HepG2 (cell line): ENCODE data around the gene MYO5A. TPM values are rescaled to one million over a fixed set of nuclear protein-coding genes. Genes with fewer than 3 reads are reported as not detected.

Experiments used
- ATAC-seq: fragments of 200-7000 bp; cut with Tn5 transposase; 3 replicates; pipeline ENCODE4 v1.9.1; 2020; ENCODE audit warnings: mild to moderate bottlenecking, moderate library complexity
- BruUV-seq: library from RNA; stranded (reverse); fragments of 400-500 nt; replicated peaks from 2 replicates; lab custom pipeline; 2021; lab: Mats Ljungman, UMichigan
- CTCF ChIA-PET: fragments of 300-600 bp; formaldehyde crosslinking; extraction: SDS; loops from one replicate; lab custom pipeline; 2021; ENCODE audit warnings: low total read pairs, inconsistent platforms, low intra/inter-chr PET ratio; lab: Yijun Ruan, JAX
- POLR2A ChIA-PET: fragments of 350-600 bp; sonication (Branson Sonifier 250); formaldehyde crosslinking; loops from one replicate; lab custom pipeline; 2020; ENCODE audit warnings: antibody characterized with exemption, inconsistent platforms; lab: Yijun Ruan, JAX
- DNase-seq: peaks from one replicate; pipeline ENCODE4 v3.0.0-alpha.2; 2015; ENCODE audit warnings: low spot score
- FAIRE-seq: peaks from 3 replicates; lab custom pipeline; 2011; peaks lifted over from hg19 to GRCh38; lab: Jason Lieb, UNC
- H2AFZ ChIP-seq: one replicate; pipeline ENCODE4 v1.6.1; 2011; ENCODE audit warnings: low read length, inconsistent platforms
- H3K27ac ChIP-seq: fragments of 300-600 bp; 3 replicates; pipeline ENCODE4 v1.8.0; 2011; ENCODE audit warnings: mixed run types, mild to moderate bottlenecking, mixed read lengths, low read length, inconsistent platforms; ENCODE audit not compliant: insufficient read depth; ENCODE audit errors: extremely low read length
- H3K27me3 ChIP-seq, 2 experiments: fragments of 200-600 bp in 1 of 2; 2 replicates in 1 of 2; 3 replicates in 1 of 2; pipeline versions ENCODE4 v1.6.0 to v1.8.0; 2011; ENCODE audit warnings: low read length in 2 of 2, mild to moderate bottlenecking in 2 of 2, moderate library complexity in 2 of 2, inconsistent platforms in 1 of 2; ENCODE audit not compliant: insufficient read depth in 2 of 2, control insufficient read depth in 1 of 2
- H3K36me3 ChIP-seq, 2 experiments: fragments of 200-600 bp in 1 of 2; replicated peaks in 1 of 2; 2 replicates in 1 of 2; 3 replicates in 1 of 2; pipeline versions ENCODE4 v1.5.1 to v1.8.0; 2011; ENCODE audit warnings: low read length in 2 of 2, inconsistent platforms in 1 of 2; ENCODE audit not compliant: insufficient read depth in 2 of 2, control insufficient read depth in 1 of 2
- H3K4me1 ChIP-seq: 2 replicates; pipeline ENCODE4 v1.5.1; 2012; ENCODE audit warnings: low read length, inconsistent platforms; ENCODE audit not compliant: insufficient read depth
- H3K4me2 ChIP-seq: 2 replicates; pipeline ENCODE4 v1.6.0; 2011; ENCODE audit warnings: low read depth, low read length, inconsistent platforms
- H3K4me3 ChIP-seq, 3 experiments: fragments of 200-600 bp in 1 of 3; sonication (generic), shearing (Covaris generic) in 1 of 3; replicated peaks in 1 of 3; 2 replicates each; pipeline ENCODE4 v1.5.1; 2011 to 2016; ENCODE audit warnings: low read length in 3 of 3, inconsistent platforms in 2 of 3, low read depth in 2 of 3, mild to moderate bottlenecking in 2 of 3, control low read depth in 1 of 3, mixed read lengths in 1 of 3; ENCODE audit not compliant: insufficient read depth in 1 of 3
- H3K79me2 ChIP-seq: one replicate; pipeline ENCODE4 v1.6.1; 2011; ENCODE audit warnings: low read length, inconsistent platforms; ENCODE audit not compliant: insufficient read depth
- H3K9ac ChIP-seq: 2 replicates; pipeline ENCODE4 v1.6.0; 2011; ENCODE audit warnings: mild to moderate bottlenecking, low read depth, low read length, inconsistent platforms; ENCODE audit not compliant: insufficient read depth
- H3K9me3 ChIP-seq: 2 replicates; pipeline ENCODE4 v1.5.1; 2012; ENCODE audit warnings: mild to moderate bottlenecking, low read length
- H4K20me1 ChIP-seq: 2 replicates; pipeline ENCODE4 v1.6.0; 2011; ENCODE audit warnings: inconsistent platforms, mild to moderate bottlenecking, low read length, moderate library complexity; ENCODE audit not compliant: insufficient read depth
- ELF4 ChIP-seq: sonication (generic); formaldehyde crosslinking; IDR thresholded peaks from 2 replicates; pipeline ENCODE4 v1.5.0; 2020; ENCODE audit warnings: missing genetic modification reagents, mild to moderate bottlenecking, moderate library complexity, borderline replicate concordance
- FOSL2 ChIP-seq: sonication (generic); formaldehyde crosslinking; IDR thresholded peaks from 2 replicates; pipeline ENCODE4 v1.4.0; 2020; ENCODE audit warnings: missing genetic modification reagents
- FOXO1 ChIP-seq: sonication (generic); formaldehyde crosslinking; IDR thresholded peaks from 2 replicates; pipeline ENCODE4 v1.4.0; 2020; ENCODE audit warnings: missing genetic modification reagents
- MXD4 ChIP-seq: IDR thresholded peaks from 2 replicates; pipeline ENCODE4 v1.6.1; 2016; ENCODE audit warnings: mild to moderate bottlenecking, missing biosample characterization, missing genetic modification reagents
- RXRA ChIP-seq: sonication (generic); formaldehyde crosslinking; IDR thresholded peaks from 2 replicates; pipeline ENCODE4 v1.5.1; 2020; ENCODE audit warnings: missing genetic modification reagents
- YEATS4 ChIP-seq: sonication (generic); formaldehyde crosslinking; IDR thresholded peaks from 2 replicates; pipeline ENCODE4 v1.4.0; 2020; ENCODE audit warnings: missing genetic modification reagents, borderline replicate concordance
- ZBTB38 ChIP-seq: sonication (generic); formaldehyde crosslinking; IDR thresholded peaks from 2 replicates; pipeline ENCODE4 v1.5.1; 2020; ENCODE audit warnings: mild to moderate bottlenecking, missing genetic modification reagents
- ZNF431 ChIP-seq: sonication (generic); formaldehyde crosslinking; IDR thresholded peaks from 2 replicates; pipeline ENCODE4 v1.9.0; 2022; ENCODE audit warnings: missing genetic modification reagents, low read depth, mild to moderate bottlenecking, borderline replicate concordance
- WGBS: methylation state at CpG from one replicate; pipeline ENCODE4 v1.1.6; 2017; ENCODE audit warnings: low lambda C conversion rate; 5-methylcytosine and 5-hydroxymethylcytosine counted together
- in situ Hi-C: cut with HindIII; loops from 2 replicates; pipeline ENCODE4 v1.10.0; 2017; ENCODE audit warnings: low pct_unique_long_range_greater_than_20kb; ENCODE audit not compliant: extremely low pct_ligation_motif_present
- intact Hi-C: fragments of 100-400 bp; cut with micrococcal nuclease; formaldehyde crosslinking; loops from one replicate; pipeline ENCODE4 v1.10.0; 2022; ENCODE audit not compliant: unreplicated experiment
- polyA plus RNA-seq, 8 experiments: library from polyadenylated mRNA; depleted of rRNA in 3 of 8; stranded (reverse) in 7 of 8; unstranded in 1 of 8; fragments of >200 nt; fragmentation: Illumina TruSeq in 4 of 8; extraction: Trizol in 4 of 8; gene quantifications; 2 replicates each; pipeline versions ENCODE4 v1.2.1 to v1.2.3, GENCODE V29; 2011 to 2016; ENCODE audit warnings: low read depth in 4 of 8, missing spikeins in 1 of 8, mixed read lengths in 1 of 8; ENCODE audit not compliant: insufficient read depth in 1 of 8
- total RNA-seq, 5 experiments: library from RNA; depleted of rRNA; stranded (reverse); fragments of >200 nt; fragmentation: Illumina TruSeq; extraction: Trizol; gene quantifications; 2 replicates each; pipeline ENCODE4 v1.2.3, GENCODE V29; 2016; ENCODE audit warnings: low read depth in 1 of 5
- TF ChIP-seq, protein P1 (sequence below): sonication (generic); formaldehyde crosslinking; IDR thresholded peaks from 2 replicates; pipeline ENCODE4 v1.8.0; 2022; ENCODE audit warnings: missing genetic modification reagents, mild to moderate bottlenecking, borderline replicate concordance
- TF ChIP-seq, protein P2 (sequence below): IDR thresholded peaks from 2 replicates; pipeline ENCODE4 v1.6.1; 2016; ENCODE audit warnings: low read depth, missing genetic modification reagents, missing compliant biosample characterization
- TF ChIP-seq, protein P3 (sequence below): sonication (generic); formaldehyde crosslinking; IDR thresholded peaks from 2 replicates; pipeline ENCODE4 v1.5.0; 2020; ENCODE audit warnings: missing genetic modification reagents

Gene MYO5A
- total and polyA plus RNA-seq, 2 of the 13 experiments (the other 11 are each of a cell fraction or from before 2014, with no cell fraction given): 2.8 to 4.8 TPM

DNA sequence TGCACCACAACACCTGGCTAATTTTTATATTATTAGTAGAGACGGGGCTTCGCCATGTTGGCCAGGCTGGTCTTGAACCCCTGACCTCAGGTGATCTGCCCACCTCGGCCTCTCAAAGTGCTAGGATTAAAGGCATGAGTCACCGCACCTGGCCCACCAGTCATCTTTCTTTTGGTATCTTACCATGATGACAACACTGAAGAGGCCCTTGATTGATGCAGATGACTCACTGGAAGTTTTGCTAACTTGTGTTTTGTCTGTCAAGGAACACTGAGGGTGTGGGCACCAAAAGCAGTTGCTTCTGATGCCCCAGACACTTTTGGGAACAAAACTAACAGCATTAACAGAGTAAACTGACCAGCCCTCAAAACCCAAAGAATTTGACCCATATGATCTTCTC lies 88.3 kb downstream of the MYO5A start:
- no peaks in the 10 kb centered on the region for H4K20me1 ChIP-seq
- 42% methylated on average over 4 of the region's 4 CpGs for WGBS
- H3K9me3 ChIP-seq: no peaks in the 10 kb centered on the region
- no peak overlapping the region for H3K4me2 ChIP-seq
- H3K4me1 ChIP-seq: peaks cover 2% of the 10 kb centered on the region; the same call in 1 of the 2 replicates
- no peak overlapping the region for H3K27ac ChIP-seq
- in situ Hi-C loops: no loop called here
- DNase-seq (peak; percentile 9), ATAC-seq (no peak), FAIRE-seq (no peak)
- intact Hi-C loops: no loop called here
- ChIA-PET POLR2A (no interaction called here), CTCF (no interaction called here)
- no peak overlapping the region for H2AFZ ChIP-seq
- H3K4me3 ChIP-seq: no peak overlapping the region
- peaks cover 0 to 6% of the 10 kb centered on the region in 2 experiments; a peak in 1 of 5 replicates for H3K27me3 ChIP-seq
- no peaks in the 10 kb centered on the region for H3K36me3 ChIP-seq
- BruUV-seq: no TSS peak
- H3K79me2 ChIP-seq: no peaks in the 10 kb centered on the region
- H3K9ac ChIP-seq: no peak overlapping the region
- TF ChIP-seq FOXO1 (CRISPR knock-in tag) (no peak), FOSL2 (CRISPR knock-in tag) (peak; percentile 44; the same call in 1 of the 2 replicates), ELF4 (CRISPR knock-in tag) (no peak)
- TF ChIP-seq, protein P1, sequence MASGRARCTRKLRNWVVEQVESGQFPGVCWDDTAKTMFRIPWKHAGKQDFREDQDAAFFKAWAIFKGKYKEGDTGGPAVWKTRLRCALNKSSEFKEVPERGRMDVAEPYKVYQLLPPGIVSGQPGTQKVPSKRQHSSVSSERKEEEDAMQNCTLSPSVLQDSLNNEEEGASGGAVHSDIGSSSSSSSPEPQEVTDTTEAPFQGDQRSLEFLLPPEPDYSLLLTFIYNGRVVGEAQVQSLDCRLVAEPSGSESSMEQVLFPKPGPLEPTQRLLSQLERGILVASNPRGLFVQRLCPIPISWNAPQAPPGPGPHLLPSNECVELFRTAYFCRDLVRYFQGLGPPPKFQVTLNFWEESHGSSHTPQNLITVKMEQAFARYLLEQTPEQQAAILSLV (CRISPR knock-in tag): no peak
- TF ChIP-seq, all 625 proteins: peak for 1

DNA sequence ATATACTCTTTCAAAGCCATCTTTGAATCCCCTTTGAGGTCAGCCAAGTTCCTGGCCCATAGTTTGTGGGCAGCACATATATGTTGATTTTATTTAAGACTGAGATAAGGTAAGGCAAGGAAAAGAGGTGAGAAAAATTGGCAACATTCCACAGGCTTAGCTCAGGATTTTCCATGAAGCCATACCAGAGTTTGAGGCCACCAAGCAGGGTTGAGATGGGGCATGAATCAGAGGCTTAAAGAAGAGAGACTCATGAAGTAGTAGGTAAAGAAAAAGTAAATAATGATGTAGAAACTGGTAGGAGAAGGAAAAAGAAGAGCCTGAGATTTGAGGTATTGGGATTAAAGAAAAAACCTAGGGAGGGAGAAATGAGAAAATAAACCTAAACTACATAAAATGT lies 89.2 kb downstream of the MYO5A start:
- in situ Hi-C loops: no loop called here
- Histone ChIP-seq H4K20me1 (no peaks in the 10 kb centered on the region), H3K36me3 (no peaks in the 10 kb centered on the region), H3K27me3 (peaks cover 0 to 6% of the 10 kb centered on the region in 2 experiments; a peak in 1 of 5 replicates), H3K9me3 (no peaks in the 10 kb centered on the region), H3K9ac (no peak overlapping the region), H3K4me2 (no peak overlapping the region), H3K27ac (no peak overlapping the region), H3K79me2 (no peaks in the 10 kb centered on the region), H3K4me1 (no peaks in the 10 kb centered on the region), H2AFZ (no peak overlapping the region), H3K4me3 (no peak overlapping the region)
- no TSS peak for BruUV-seq
- ChIA-PET POLR2A (no interaction called here), CTCF (no interaction called here)
- ATAC-seq (no peak), DNase-seq (no peak), FAIRE-seq (no peak)
- intact Hi-C loops: no loop called here
- TF ChIP-seq YEATS4 (no peak), MXD4 (no peak), ZBTB38 (CRISPR knock-in tag) (no peak), RXRA (no peak), ZNF431 (CRISPR knock-in tag) (no peak)
- TF ChIP-seq, protein P2, sequence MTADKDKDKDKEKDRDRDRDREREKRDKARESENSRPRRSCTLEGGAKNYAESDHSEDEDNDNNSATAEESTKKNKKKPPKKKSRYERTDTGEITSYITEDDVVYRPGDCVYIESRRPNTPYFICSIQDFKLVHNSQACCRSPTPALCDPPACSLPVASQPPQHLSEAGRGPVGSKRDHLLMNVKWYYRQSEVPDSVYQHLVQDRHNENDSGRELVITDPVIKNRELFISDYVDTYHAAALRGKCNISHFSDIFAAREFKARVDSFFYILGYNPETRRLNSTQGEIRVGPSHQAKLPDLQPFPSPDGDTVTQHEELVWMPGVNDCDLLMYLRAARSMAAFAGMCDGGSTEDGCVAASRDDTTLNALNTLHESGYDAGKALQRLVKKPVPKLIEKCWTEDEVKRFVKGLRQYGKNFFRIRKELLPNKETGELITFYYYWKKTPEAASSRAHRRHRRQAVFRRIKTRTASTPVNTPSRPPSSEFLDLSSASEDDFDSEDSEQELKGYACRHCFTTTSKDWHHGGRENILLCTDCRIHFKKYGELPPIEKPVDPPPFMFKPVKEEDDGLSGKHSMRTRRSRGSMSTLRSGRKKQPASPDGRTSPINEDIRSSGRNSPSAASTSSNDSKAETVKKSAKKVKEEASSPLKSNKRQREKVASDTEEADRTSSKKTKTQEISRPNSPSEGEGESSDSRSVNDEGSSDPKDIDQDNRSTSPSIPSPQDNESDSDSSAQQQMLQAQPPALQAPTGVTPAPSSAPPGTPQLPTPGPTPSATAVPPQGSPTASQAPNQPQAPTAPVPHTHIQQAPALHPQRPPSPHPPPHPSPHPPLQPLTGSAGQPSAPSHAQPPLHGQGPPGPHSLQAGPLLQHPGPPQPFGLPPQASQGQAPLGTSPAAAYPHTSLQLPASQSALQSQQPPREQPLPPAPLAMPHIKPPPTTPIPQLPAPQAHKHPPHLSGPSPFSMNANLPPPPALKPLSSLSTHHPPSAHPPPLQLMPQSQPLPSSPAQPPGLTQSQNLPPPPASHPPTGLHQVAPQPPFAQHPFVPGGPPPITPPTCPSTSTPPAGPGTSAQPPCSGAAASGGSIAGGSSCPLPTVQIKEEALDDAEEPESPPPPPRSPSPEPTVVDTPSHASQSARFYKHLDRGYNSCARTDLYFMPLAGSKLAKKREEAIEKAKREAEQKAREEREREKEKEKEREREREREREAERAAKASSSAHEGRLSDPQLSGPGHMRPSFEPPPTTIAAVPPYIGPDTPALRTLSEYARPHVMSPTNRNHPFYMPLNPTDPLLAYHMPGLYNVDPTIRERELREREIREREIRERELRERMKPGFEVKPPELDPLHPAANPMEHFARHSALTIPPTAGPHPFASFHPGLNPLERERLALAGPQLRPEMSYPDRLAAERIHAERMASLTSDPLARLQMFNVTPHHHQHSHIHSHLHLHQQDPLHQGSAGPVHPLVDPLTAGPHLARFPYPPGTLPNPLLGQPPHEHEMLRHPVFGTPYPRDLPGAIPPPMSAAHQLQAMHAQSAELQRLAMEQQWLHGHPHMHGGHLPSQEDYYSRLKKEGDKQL (CRISPR knock-in tag): no peak
- TF ChIP-seq, protein P3, sequence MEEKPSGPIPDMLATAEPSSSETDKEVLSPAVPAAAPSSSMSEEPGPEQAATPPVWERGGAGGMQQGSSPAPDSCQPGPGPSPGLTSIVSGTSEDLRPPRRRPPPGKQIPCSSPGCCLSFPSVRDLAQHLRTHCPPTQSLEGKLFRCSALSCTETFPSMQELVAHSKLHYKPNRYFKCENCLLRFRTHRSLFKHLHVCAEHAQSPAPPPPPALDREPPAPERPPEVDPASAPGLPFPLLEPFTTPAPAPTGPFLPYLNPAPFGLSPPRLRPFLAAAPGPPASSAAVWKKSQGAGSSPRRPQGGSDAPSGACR (CRISPR knock-in tag): no peak
